D721Med (cell line): ENCODE results near the gene PLCL1.

Experiments used
- DNase-seq: peaks from one replicate; pipeline ENCODE4 v3.0.0; 2011; ENCODE audit warnings: low spot score; ENCODE audit not compliant: insufficient read length
- FAIRE-seq: peaks from 2 replicates; lab custom pipeline; 2011; peaks lifted over from hg19 to GRCh38; lab: Jason Lieb, UNC
- CTCF ChIP-seq: IDR thresholded peaks from 2 replicates; pipeline ENCODE4 v1.5.1; 2012; ENCODE audit warnings: mild to moderate bottlenecking, control low read depth; ENCODE audit not compliant: insufficient read depth; ENCODE audit errors: missing control alignments

Gene PLCL1

GRCh38 chr2:197959383-197959782 lies 155.0 kb downstream of the PLCL1 start:
- DNase-seq (no peak), FAIRE-seq (no peak)
- TF ChIP-seq CTCF = no peak

GRCh38 chr2:197960786-197961185 lies 156.4 kb downstream of the PLCL1 start:
- DNase-seq = no peak
- TF ChIP-seq CTCF = no peak
- no peak for FAIRE-seq

GRCh38 chr2:197964720-197965119 lies 160.3 kb downstream of the PLCL1 start:
- FAIRE-seq (no peak), DNase-seq (no peak)
- TF ChIP-seq CTCF = no peak

- no peak for DNase-seq
- no peak for TF ChIP-seq CTCF
- FAIRE-seq = no peak
Observed at GRCh38 chr2:197965756-197966155, 161.4 kb downstream of the PLCL1 start.

- TF ChIP-seq CTCF = no peak
- DNase-seq = no peak
- FAIRE-seq = no peak
Observed at GRCh38 chr2:197969391-197969893, 165.0 kb downstream of the PLCL1 start.

- TF ChIP-seq CTCF = no peak
- FAIRE-seq = no peak
Observed at GRCh38 chr2:197972061-197972460, 167.7 kb downstream of the PLCL1 start.

GRCh38 chr2:197972587-197972986 lies 168.2 kb downstream of the PLCL1 start:
- DNase-seq (no peak), FAIRE-seq (no peak)
- no peak for TF ChIP-seq CTCF

More at GRCh38 chr2:197972061-197972460, 167.7 kb downstream of the PLCL1 start:
- no peak for DNase-seq
